Left renal pelvis (tissue), 4 donors: ENCODE measurements around the gene CREBL2. TPM values are rescaled to one million over a fixed set of nuclear protein-coding genes. Genes with fewer than 3 reads are reported as not detected.
A peak's percentile ranks its signal among the peaks of the same experiment; 100 is the strongest.
"Not testable (repeated sequence)": the region's sequence is repeated elsewhere in the genome, so short reads cannot be mapped to it uniquely, and the experiment has no call there.

Experiments
- DNase-seq, 4 donors: peaks; one replicate each; pipeline ENCODE4 v3.0.0-alpha.2; 2013; ENCODE audit warnings: low read depth in 4 of 4, low spot score in 3 of 4
- polyA plus RNA-seq, 4 donors: library from polyadenylated mRNA; unstranded; fragments of 120-200 nt; gene quantifications; one replicate each; pipeline ENCODE4 v1.2.1, GENCODE V29; 2013; ENCODE audit not compliant: insufficient read length in 4 of 4

Gene CREBL2
- 10 to 100 TPM; 26.5 to 39.2 (median 35.4) TPM for polyA plus RNA-seq

DNA sequence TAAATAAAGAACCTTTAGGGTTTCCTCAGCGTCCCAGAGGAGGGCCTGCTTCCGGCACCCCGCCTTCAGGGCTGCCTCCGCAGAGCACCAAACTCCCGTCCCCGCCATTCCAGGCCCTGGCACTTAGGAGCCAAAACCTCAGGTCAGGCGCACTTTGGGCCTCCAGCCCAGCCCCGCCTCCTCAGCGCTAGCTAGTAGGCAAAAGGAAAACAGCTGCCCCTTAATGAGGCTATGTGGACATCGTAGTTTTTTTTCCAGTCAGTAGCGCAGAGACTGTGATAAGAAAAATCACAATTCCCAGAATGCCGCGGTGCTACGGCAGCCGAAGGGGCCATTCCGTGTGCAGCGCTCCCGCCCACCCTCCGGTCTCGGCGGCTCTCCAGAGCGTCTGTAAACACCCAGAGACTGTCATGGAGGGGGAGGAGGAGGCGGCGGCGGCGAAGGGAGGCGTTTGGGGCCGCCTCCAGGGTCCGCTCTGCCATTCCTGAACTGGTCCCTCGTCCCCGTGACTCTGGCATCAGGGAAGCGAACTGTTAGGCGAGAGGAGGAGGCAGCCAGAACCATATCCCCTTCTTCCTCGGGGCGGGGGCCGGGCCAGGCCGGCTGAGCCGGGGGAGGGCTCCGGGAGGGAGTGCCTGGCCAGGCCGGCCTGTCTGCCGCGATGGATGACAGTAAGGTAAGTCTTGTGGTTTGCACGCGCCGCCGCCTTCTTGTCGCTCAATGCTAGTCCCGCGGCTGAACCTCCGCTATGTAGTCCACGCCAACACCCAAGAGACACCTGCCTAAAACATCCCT, at the start of gene CREBL2:
CREBL2 (plus strand) TSS at position 365 of the 795 bp plus-strand sequence; CDS start at position 662, 297 bp downstream.
- peak; percentile 87 to 92 (median 89) for DNase-seq

DNA sequence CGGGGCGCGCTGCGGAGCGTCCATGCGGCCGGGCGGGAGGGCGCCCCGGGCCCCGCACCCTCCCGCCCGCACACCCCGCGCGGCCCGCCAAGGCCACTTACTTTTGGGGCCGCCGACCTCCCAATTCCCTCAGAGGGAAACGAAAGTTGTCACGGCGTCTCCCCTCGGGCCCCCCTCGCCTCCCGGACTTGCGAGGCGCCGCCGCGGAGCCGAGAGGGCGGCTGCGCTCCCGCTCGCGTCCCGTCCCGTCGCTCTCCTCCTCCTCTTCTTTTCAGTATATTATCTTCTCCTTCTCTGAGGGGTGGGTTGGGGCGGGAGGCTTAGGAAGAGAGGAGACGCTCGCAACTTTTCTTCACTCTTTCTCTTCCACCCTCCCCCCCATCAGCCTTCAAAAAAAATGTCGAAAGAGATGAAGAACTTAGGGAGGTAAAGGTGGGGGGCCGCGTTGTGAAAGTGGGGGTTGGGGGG, 49.6 kb upstream of the CREBL2 start:
- no peak for DNase-seq

DNA sequence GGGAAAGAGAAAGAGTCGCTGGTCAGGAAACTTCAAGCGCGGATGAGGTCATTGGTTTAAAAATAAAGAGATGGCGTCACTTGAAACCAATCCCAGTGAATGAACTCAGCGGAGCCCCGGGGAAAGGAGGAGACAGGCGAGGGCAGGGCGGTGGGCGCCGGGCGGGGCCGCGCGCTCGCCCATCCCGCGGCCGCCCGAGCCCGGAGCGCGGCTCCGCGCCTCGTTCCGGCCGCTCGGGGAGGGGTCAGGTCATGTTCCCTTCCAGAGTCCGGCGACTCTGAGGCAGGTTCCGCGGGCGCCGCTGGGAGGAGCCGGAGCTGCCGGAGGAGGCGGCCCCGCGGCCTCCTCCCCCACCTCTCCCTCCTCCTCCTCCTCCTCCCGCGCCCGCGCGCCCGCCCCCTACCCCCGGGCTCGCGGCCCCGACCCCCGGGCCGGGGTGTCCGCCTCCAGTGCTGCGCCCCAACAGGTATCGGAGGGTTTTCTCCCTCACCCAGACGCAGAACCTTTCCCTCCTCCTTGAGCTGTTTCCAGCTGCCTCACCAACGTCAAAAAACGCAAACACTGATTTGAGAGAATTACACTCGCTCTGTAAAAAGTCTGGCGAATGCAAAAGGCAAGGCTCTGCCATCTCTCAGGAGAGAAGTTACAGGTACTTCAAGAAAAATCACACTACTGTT, 49.0 kb upstream of the CREBL2 start, which contains the start of gene DUSP16:
DUSP16 (minus strand) TSS at position 279 of the 677 bp plus-strand sequence. CDS start 41,765 bp downstream, outside the sequence.
- peak; percentile 84 to 97 (median 88) for DNase-seq

GRCh38 chr12:12563290-12563928, 48.3 kb upstream of the CREBL2 start:
- DNase-seq, result peak in 2 of 4 donors; percentile 29 to 39

GRCh38 chr12:12564911-12565310, 46.8 kb upstream of the CREBL2 start:
- no peak for DNase-seq

GRCh38 chr12:12565971-12566370, 45.7 kb upstream of the CREBL2 start:
- not testable (repeated sequence) for DNase-seq

DNA sequence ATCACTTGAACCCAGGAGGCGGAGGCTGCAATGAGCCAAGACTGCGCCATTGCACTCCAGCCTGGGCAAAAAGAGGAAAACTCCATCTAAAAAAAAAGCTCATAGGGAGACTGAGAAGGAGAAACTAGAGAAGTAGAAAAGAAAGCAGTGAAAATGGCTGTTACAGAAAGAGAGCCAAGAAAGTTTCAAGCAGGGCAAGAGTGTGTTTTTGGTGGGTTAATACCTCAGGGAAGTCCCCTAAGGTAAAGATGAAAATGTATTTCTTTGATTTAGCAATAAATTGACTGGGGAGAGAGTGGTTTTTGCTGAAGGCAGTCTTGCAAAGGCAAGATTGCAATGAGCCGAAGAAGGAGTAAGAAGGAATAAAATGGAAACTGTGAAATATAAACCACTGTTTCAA, 39.0 kb upstream of the CREBL2 start:
- DNase-seq, result no peak

DNA sequence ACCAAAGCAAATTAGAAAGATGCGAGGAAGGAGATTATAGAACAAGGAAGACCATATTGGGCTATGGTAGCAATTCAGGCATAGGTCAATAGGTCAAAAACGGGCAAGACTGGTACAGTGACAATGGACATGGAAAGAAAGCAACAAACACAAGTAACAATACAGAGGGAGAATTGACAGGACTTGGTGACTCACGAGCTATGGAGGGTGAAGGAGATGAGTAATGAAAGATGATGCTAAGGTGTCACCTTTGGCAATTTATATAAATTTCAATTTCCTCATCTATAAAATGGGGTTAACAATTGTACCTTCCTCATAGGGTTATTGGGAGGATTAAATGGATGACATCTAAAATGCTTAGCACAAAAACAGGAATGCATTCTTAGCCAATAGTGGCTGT, 33.9 kb upstream of the CREBL2 start:
- no peak for DNase-seq

DNA sequence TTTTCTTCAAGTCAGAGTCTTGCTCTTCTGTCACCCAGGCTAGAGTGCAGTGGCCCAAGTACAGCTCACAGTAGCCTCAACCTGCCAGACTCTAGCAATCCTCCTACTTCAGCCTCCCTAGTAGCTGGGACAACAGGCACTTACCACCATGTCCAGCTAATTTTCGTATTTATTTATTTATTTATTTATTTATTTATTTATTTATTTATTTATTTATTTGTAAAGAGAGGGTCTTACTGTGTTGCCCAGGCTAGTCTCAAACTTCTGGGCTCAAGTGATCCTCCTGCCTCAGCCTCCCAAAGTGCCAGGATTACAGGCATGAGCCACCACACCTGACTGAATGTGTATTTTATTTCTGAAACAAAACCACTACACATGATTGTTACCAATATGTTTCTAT, 31.0 kb upstream of the CREBL2 start:
- not testable (repeated sequence) for DNase-seq

DNA sequence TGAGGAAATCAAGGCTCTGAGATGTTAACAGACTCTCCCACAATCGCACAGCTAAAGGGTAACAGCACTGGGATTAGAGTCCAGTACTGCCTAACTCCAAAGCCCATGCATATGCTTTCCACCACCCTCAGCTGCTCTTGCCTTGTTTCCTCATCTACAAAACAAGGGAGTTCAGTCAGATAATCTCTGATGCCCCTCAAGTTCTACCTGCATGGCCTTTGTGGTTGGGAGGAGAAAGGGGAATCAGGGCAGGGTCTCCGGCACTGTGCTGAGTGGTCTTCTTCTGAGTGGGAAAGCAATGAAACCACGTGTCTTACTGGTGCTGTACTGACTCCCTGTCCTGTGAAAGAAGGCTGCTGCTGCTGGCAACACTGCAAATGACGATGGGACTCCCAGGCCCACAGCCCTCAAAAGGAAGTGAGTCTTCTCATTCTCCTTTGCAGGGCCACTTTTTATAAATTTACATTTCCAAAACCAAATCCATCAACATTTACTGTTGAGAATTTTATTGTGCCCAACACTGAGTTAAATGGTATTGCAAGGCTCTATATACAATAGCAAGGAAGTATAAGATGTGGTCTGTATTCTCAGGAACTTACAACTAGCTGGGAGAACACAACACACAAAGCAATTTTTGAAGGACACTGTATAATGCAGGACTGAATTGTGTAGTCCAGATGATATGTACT, 29.3 kb upstream of the CREBL2 start:
- DNase-seq, result no peak

GRCh38 chr12:12582895-12583303, 28.8 kb upstream of the CREBL2 start:
- DNase-seq, result no peak

DNA sequence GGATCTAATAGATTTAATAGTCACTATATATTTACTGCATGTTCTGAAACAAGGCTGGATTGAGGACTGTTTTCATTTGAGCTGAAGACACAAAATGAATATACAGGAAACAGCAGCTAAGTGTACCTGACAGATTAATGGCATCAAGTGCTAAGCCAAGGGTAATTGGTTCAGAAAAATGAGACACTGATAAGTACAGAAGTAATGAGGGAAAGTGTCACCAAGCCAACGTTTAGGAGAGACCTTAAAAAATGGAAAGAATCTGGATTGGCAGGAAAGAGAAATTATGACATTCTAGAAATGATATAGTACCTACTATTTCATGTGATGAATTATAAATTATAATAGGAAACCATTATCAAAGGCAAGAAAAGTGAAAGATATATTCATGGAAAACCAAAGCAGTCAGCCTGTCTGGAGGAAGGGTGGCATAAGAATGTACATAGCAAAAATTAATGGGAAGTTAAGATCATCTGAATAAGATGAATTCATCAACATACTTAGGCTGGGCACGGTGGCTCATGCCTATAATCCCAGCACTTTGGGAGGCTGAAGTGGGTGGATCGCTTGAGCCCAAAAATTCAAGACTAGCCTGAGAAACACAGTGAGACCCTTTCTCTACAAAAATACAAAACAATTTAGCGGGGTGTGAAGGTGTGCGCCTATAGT, 28.0 kb upstream of the CREBL2 start:
- no peak for DNase-seq

- DNase-seq, result no peak
Observed at GRCh38 chr12:12585115-12585863, 26.4 kb upstream of the CREBL2 start.

DNA sequence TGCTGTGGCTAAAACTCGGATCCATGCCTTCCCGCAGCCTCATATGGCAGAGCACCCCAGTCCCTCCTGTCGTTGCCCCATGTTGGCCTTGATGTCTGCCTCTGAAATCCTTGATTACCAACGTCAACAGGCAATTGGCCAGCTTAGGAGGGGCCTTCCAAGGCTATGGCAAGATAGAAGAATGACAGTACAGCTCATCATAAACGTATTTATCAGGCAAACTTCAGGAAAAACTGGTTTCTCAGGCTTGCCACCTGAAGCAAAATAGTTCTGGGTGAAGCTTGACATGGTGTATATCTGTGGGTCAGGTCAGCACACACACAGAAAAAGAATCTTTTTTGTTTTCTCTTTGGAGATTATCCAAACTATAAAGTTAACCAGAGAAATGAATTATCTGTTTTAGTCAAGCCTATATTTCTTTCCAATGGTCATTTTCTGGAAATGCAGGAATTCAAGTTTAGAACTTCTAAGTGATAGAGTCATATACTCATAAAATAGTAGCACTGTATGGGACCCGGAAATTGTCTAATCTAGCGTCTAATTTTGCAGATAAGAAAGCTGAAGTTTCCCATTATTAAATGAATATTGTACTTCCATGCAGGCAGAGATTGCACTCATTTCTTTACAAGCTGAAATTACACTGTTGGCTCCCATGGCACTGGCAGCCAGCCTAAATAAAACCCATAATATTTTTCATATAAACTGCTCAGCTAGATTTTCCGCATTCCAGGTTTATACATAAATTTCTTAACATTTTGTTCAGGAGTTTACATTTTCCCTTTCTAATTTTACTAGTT, 24.6 kb upstream of the CREBL2 start:
- no peak for DNase-seq

- no peak for DNase-seq
Observed at GRCh38 chr12:12587878-12588277, 23.8 kb upstream of the CREBL2 start.

DNA sequence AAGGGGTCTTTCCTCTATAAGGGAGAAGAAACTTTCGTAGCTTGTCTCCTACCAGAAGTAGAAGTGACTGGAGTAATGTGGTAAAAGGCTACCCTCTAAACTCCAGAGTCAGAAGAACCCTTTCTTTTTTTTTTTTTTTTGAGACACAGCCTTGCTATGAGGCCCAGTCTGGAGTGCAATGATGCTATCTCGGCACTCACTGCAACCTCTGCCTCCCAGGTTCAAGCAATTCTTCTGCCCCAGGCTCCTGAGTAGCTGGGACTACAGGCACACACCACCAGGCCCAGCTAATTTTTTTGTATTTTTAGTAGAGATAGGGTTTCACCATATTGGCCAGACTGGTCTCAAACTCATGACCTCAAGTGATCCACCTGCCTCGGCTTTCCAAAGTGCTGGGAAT, 23.2 kb upstream of the CREBL2 start:
- DNase-seq, result not testable (repeated sequence)

DNA sequence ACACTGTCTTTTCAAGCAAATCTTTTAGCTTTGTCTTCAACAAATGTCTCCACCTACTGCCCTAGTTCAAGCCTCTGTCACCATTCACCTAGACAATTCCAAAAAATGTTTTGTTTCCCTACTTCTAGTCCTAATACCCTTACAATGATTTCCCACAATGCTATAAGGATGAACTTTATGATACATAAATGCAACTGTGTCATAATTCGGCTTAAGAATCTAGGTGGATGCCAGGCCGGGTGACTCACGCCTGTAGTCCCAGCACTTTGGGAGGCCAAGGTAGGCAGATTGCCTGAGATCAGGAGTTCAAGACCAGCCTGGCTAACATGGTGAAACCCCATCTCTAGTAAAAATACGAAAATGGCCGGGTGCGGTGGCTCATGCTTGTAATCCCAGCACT, 20.7 kb upstream of the CREBL2 start:
- no peak for DNase-seq

DNA sequence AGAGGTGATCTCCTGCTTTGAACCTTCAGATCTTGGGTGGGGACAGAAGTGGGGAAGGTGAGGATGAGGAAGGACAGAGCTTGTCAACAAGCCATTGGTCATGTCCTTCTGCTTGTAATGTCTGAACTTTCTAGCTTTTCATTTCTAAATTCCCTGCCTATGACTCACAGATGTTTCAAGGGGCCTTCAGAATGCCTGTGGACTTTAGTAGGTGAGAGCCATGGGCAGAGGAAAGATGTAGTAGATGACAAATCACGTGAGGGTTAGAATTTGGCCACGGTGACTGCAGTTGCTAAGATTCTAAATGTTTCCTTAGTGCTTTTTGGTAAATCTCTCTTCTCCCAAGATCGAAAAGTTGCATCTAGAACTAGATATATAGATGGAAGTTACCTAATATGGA, 18.7 kb upstream of the CREBL2 start:
- no peak for DNase-seq
